ENCODE results near the gene AASS. TPM values are rescaled to one million over a fixed set of nuclear protein-coding genes. Genes with fewer than 3 reads are reported as not detected.

Gene AASS
- total and polyA plus RNA-seq, 8 donors = 1.8 to 106 (median 12.1) TPM

DNA sequence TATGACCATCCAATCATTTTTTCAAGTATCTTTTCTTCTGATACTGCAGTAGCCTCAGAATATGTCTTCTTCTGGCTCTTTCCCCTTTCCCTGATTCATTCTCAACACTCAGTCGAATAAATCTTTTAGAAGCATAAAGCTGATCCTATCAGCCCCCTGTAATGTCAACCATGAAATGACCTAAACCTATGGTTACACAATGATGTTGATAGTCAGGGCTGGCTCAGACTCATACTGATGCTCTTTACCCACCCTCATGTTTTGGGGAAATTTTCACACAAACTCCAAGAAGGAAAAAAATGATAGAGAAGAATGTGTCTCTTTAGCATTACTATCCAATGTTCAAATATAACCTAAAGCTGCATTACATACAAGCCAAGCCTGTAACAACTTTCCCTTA lies 76.0 kb downstream of the AASS start:
- intact Hi-C loops (cut with DNase I; ENCODE audit: low total_unique reads) = no loop called here
- no peak for DNase-seq
- Histone ChIP-seq H3K36me3 (no peaks in the 10 kb centered on the region), H3K27ac (no peak overlapping the region), H3K4me1 (no peaks in the 10 kb centered on the region), H3K27me3 (no peaks in the 10 kb centered on the region), H3K4me3 (no peak overlapping the region), H3K9me3 (no peaks in the 10 kb centered on the region)
- WGBS, 5 donors = 55 to 92% (median 81%) methylated on average over 1 of the region's 1 CpG
- TF ChIP-seq POLR2A (IDR thresholded peaks at IDR 0.05) = no peak
- no peak for TF ChIP-seq EP300 (IDR thresholded peaks at IDR 0.05)
- TF ChIP-seq, protein P1, sequence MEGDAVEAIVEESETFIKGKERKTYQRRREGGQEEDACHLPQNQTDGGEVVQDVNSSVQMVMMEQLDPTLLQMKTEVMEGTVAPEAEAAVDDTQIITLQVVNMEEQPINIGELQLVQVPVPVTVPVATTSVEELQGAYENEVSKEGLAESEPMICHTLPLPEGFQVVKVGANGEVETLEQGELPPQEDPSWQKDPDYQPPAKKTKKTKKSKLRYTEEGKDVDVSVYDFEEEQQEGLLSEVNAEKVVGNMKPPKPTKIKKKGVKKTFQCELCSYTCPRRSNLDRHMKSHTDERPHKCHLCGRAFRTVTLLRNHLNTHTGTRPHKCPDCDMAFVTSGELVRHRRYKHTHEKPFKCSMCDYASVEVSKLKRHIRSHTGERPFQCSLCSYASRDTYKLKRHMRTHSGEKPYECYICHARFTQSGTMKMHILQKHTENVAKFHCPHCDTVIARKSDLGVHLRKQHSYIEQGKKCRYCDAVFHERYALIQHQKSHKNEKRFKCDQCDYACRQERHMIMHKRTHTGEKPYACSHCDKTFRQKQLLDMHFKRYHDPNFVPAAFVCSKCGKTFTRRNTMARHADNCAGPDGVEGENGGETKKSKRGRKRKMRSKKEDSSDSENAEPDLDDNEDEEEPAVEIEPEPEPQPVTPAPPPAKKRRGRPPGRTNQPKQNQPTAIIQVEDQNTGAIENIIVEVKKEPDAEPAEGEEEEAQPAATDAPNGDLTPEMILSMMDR (IDR thresholded peaks at IDR 0.05) = no peak
- TF ChIP-seq POLR2AphosphoS5 (IDR thresholded peaks at IDR 0.05) = no peak

DNA sequence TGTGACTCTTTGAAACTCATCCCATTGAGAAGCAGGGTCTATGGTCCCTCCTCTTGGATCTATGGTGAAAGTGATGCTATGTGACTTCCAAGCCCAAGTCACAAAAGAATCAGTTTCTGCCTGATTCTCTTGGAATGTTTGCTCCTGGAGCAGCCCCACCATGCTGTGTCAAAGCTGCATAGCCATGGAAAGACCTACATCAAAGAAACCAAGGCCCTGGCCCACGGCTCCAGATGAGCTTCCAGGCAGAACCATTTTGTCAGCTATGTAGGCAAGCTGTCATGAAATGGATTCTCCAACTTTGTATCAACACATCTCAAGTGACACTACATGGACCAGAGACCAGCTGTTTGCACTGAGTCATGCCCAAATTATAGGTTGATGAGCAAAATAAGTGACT lies 77.0 kb downstream of the AASS start:
- no peak overlapping the region for H3K27ac ChIP-seq
- H3K9me3 ChIP-seq = no peaks in the 10 kb centered on the region
- no peaks in the 10 kb centered on the region for H3K27me3 ChIP-seq
- no peaks in the 10 kb centered on the region for H3K4me1 ChIP-seq
- no peak for DNase-seq
- 60 to 88% (median 74%) methylated on average over 1 of the region's 1 CpG for WGBS, 5 donors
- intact Hi-C loops (cut with DNase I; ENCODE audit: low total_unique reads) = no loop called here
- no peak for TF ChIP-seq POLR2AphosphoS5 (IDR thresholded peaks at IDR 0.05)
- no peak for TF ChIP-seq EP300 (IDR thresholded peaks at IDR 0.05)
- TF ChIP-seq POLR2A (IDR thresholded peaks at IDR 0.05) = no peak
- TF ChIP-seq, protein P1 (IDR thresholded peaks at IDR 0.05) = no peak
- no peaks in the 10 kb centered on the region for H3K36me3 ChIP-seq
- H3K4me3 ChIP-seq = no peak overlapping the region

DNA sequence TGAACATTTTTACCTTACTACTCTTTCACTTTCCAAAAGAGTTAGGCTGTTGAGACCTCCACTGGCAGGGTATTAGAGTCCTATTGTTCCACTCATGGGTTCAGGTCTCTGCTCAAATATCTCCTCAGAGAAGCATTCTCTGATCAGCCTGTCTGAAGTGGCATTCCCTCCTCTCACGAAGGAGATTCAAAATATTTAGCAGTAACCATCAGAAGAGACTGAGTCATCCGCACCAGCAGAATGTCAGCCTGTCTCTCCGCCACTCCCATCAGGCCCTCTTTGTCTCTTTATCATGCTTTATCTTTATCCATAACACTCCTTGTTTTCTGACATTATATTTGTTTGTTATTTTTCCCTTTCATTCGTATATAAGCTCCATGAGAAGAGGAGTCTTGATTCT lies 79.1 kb downstream of the AASS start:
- intact Hi-C loops (cut with DNase I; ENCODE audit: low total_unique reads) = no loop called here

DNA sequence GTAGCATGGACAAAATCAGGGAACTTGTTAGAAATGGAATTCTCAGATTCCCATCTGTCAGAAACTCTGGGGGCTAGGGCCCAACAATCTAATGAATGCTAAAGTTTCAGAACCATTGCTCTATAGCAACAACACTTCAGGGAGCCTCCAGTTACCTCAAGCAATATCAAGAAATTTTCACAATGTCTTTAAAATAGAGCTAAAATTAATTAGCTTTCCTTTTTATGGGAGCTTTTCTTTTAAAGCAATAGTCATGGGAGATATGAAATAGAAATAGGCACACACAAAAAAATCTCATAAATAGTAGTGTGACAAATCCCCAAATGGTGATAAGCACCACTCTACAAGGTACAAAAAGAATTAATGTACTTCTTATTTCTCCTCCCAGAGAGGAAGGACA lies 80.9 kb downstream of the AASS start:
- H3K36me3 ChIP-seq = peaks cover 0 to 7% (median 5%) of the 10 kb centered on the region in 4 donors
- no peaks in the 10 kb centered on the region for H3K4me1 ChIP-seq
- H3K4me3 ChIP-seq = no peak overlapping the region
- no peak overlapping the region for H3K27ac ChIP-seq
- DNase-seq = no peak
- H3K27me3 ChIP-seq = no peaks in the 10 kb centered on the region
- TF ChIP-seq, protein P1 (IDR thresholded peaks at IDR 0.05) = no peak
- no peak for TF ChIP-seq POLR2A (IDR thresholded peaks at IDR 0.05)
- no peak for TF ChIP-seq POLR2AphosphoS5 (IDR thresholded peaks at IDR 0.05)
- TF ChIP-seq EP300 (IDR thresholded peaks at IDR 0.05) = no peak
- intact Hi-C loops (cut with DNase I; ENCODE audit: low total_unique reads) = no loop called here
- no peaks in the 10 kb centered on the region for H3K9me3 ChIP-seq

More for the DNA sequence above, 79.1 kb downstream of the AASS start:
- Histone ChIP-seq H3K9me3 (no peaks in the 10 kb centered on the region), H3K4me3 (no peak overlapping the region), H3K36me3 (peaks cover 0 to 7% (median 5%) of the 10 kb centered on the region in 4 donors), H3K27me3 (no peaks in the 10 kb centered on the region), H3K27ac (no peak overlapping the region), H3K4me1 (no peaks in the 10 kb centered on the region)
- 74 to 83% (median 80%) methylated on average over 4 of the region's 4 CpGs for WGBS, 5 donors
- TF ChIP-seq, protein P1 (IDR thresholded peaks at IDR 0.05) = no peak
- TF ChIP-seq POLR2A (IDR thresholded peaks at IDR 0.05) (no peak), POLR2AphosphoS5 (IDR thresholded peaks at IDR 0.05) (no peak)
- no peak for DNase-seq

Measured in stomach (tissue), 9 donors.